GM21529 (cell line): ENCODE results near the gene WFIKKN1.

ENCODE experiments used
- ATAC-seq: cut with Tn5 transposase; IDR thresholded peaks from one replicate; pipeline ENCODE4 v1.9.1; 2021; ENCODE audit not compliant: unreplicated experiment

Gene WFIKKN1

DNA sequence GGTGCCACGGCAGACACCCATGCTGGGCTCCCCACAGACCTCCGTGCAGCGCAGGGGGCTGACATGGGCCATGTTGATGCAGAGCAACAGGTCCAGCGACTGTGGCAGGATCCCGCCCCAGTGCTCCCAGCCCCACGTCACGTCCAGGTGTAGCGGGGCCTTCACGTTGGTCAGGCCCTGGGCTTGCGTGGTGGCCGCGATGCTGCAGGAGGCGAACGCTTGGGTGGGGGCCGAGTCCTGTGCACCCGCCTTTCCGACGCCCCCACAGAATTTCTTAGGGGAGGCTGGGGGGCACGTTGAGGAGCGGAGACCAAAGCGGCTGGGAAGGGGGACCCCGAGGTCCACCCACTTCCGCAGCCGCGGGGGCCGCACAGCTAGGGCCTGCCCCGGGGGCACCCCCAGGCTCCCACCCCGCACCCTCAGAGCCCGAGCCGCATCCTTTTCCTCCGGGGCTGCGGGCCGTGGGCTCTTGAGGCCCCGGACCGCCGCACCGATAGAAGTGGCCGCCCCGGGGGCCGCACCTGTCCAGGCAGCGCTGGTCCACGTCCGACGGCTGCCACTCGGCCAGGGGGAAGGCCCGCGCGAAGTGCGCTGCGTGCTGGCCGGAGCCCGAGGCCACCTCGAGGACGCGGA lies 4.9 kb downstream of the WFIKKN1 start:
- ATAC-seq: peak; percentile 4

DNA sequence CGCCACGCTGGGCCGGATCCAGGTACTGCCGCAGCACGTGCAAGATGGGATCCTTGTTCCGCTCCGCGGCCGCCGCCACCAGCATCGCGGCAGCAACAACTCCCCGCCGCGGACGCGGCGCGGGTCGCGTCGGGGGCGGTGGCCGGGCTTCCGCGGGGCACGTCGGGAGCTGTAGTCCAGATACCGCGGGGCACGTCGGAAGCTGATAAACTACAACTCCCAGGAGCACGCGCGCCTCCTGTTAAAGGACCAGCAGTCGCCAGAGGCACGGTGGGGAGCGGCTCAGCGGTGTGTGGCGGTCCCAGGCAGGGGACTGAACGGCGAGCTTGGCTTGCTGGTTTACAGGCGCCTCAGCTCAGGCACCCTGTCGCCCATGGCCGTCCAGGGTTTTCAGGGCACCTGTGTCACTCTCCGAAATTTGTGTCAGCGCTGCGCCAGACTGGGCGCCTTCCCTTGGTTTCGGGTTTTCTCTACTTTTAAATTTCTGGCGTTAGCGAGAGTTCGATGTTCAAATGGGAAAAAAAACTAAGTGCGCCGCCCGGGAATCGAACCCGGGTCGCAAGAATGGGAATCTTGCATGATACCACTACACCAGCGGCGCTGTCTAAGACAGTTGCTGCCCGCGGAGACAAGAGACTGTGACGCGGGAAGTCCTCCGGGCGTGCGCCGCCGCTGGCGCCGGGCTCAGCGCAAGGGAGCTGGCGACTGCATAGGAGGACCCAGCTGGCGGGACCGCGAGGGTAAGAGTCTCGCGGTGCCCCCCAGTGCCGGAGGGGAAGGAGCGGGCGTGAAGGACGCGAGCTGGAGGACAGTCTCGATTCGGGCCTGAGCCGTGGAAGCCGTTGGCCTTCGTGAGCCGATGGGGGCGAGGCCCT lies 5.7 kb downstream of the WFIKKN1 start, which contains the start of gene METTL26:
Gene METTL26 (minus strand): TSS at position 100 of the 875 bp plus-strand sequence. CDS start 15 bp downstream, at position 85.
- ATAC-seq: peak; percentile 72

DNA sequence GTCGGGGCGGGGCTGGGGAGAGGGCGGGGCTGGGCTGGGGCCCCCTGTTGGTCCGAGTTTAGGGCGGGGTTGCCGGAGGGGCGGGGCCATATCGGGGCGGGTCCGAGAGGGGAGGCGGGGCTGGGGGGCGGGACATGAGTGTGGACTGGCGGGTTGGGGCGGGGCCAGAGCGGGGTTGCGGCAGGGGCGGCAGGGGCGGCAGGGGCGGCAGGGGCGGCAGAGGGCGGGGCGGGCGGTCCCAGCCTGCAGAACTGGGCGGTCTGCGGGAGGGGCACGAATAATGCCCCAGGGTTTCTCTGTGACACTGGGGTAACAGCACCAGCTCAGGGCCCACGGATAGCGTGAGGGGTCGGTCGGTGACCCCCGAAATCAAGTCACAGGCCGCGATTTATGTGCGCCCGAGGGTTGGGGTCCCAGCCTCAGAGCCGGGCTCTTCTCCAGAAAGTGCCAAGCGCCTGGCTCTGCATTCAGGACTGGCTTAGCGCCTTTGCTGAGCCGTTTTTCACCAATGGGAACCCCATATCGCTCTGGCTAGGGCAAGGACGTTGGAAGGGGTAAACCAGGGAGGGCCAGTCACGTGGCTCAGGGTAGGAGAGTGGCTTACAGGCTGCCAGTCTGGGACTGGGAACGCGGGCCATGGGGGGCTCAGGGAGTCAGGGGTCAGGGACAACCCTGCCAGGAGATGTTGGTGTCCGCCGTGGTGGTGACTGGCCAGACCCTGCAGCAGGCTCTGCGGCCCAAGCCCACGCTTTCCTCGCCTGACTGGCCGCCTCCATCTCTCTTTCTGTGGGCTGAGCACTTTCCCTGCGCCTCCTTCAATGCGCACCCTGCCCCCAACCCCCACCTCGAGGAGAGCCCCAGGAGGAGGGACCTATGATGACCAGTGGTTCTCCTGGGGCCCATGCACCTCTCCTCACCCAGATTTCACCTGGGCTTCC lies 6.6 kb downstream of the WFIKKN1 start:
- no peak for ATAC-seq

DNA sequence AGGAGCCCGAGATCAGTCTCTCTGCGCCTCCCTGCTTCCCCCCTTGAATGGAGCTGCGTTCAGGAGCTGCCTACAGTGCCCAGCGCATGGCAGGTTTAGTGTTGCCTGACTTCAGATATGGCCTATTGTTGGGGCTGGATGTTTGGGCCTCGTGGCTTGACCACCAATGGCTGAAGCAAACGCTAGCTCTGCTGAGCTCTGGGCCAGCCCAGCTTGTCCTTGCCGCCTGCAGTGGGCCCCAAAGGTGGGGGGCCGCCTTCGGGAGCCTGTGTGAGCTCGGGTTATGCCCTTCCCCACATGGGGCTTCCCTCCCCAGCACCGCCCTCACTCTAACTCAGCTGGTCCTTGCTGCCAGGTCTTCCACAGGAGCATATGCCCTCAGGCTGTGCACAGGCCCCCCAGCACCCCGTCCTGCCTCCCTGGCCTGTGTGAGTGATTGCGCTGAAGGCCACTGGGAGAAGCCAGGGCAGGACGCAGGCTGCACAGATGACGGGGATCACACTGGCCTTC lies 7.3 kb downstream of the WFIKKN1 start:
- ATAC-seq: no peak

DNA sequence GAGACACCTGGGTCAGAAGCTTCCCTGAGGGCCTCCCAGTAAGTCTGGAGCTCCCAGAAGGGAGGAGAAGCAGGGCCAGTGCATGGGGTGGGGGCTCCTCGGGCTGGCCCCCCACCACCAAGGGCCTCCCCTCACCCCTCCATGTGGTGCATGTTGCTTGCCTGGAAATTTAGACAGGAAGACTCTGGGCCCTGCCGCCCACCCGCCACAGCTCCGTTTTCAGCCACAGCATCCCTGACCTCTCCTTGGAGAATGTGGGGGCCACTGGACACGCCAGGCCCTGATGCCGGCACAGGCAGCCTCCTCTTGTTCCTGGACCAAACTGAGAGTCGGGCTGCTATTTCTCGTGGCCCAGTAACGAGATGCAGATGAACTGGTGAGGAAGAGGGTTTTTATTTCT lies 8.1 kb downstream of the WFIKKN1 start:
- ATAC-seq: no peak

DNA sequence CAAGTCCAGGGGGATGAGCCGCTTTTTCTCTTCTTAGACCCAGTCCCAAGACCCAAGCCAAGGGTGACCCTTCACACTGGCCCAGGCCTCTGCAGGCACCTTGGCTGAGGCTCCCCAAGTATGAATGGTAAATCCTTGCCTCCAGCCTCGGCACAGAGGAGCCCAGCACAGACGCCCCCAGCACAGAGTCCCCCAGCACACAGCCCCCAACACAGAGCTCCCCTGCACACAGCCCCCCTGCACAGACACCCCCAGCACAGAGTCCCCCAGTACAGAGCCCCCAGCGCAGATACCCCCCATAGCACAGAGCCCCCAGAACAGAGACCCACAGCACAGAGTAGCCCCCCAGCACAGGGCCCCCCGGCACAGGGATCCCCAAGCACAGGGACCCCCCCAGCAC lies 9.8 kb downstream of the WFIKKN1 start:
- no peak for ATAC-seq

DNA sequence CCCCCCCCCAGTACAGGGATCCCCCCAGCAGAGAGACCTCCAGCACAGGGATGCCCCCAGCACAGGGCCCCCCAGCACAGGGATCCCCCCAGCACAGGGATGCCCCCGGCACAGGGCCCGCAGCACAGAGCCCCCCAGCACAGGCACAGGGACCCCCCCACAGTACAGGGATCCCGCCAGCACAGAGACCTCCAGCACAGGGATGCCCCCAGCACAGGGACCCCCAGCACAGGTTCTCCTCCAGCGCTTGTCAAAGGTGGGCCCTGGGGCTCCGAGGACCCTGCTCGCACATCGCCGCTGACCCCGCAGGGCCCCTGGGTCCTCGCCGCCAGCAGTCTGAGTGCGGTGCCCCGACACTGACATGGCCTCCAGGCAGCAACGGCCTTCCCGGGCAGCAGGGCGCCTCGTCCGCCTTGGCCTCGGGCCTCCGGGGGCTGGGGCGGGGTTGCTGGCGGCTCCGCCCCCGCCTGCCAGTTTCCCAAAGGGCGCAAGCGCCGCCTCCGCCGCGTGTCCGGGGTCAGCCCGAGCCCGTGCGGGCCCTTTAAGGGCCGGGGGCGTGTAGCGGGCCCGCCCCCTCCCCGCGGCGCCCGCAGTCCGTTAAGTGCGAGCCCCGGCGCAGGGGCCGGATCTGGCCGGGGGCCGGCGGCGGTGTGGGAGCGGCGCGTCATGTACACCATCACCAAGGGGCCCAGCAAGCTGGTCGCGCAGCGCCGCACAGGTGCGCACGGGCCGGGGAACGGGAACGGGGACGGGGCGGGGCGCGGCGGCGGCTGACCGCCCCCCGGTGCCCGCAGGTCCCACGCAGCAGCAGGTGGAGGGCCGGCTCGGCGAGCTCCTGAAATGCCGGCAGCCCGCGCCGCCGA lies 10.8 kb downstream of the WFIKKN1 start, which contains the start of gene MCRIP2:
Gene MCRIP2 (plus strand): TSS at position 503 of the 863 bp plus-strand sequence. CDS start 164 bp downstream, at position 667.
- peak; percentile 51 for ATAC-seq

DNA sequence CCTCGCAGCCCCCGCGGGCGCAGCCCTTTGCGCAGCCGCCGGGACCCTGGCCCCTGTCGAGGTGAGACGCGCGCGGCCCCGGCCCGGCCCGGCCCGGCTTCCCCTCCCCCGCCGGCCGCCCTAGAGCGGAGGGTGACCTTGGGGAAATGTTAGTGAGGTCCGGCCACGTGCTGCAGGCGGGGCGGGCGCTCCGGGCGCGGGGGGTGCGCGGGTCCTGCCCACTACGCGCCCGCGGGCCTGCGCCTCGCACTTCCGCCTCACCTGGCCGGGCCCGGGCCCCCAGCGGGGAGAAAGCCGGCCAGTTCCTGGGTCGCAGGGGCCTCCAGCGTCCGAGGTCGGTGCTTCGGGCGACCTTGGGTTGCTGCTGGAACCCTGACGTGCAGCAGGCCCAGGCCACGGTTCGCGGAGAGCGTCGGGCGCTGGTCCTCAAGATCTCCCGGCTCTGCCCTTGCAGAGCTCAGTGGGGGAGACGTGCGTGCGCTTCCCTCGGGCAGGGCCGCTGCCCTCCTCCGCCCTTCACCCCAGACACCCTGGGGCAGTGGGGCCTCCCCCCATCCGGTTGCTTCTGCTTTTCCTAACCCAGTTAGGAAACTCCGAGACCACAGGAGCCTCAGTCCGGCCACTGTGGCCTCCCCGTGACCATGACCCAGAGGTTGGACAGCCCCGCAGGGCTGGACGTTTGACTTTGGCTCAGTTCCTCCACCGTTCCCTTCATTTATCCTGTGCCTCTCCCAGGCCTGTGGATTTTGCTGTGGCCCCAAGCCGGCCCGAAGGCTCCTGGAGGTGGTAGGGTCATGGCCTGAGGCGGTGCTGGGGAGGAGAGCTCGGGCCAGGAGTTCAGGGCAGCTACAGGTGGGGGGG lies 11.6 kb downstream of the WFIKKN1 start:
- peak; percentile 38 for ATAC-seq

DNA sequence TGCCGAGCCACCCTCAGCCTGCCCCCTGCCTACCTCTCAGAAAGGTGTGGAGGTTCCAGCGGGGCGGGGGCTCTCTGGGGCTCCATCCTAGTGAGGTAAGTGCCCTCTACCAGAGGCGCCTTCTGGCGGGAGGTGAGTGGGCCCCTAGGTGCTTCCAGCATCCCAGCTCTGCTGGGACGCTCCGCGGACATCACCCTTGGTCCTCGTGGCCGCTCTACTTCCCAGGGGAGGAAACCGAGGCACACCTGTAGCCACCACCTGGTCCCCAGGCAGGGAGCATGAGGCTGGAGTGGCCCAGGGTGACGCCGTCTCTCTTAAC lies 12.2 kb downstream of the WFIKKN1 start:
- no peak for ATAC-seq

DNA sequence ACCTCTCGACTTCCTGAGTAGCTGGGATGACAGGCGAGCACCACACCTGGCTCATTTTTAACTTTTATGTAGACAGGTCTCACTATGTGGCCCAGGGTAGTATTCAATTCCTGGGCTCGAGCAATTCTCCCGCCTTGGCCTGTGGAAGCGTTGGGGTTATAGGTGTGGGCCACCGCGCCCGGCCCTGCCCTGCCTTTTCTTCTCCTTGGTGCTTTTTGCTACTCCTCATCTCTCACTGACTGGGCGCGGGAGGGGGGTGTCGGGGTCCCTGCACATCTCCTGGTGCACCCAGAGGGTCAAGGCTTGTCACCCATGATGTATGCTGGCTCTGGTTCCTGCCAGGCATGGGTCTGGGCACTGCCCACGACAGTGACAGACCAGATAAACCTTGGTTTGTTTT lies 13.8 kb downstream of the WFIKKN1 start:
- ATAC-seq: no peak

DNA sequence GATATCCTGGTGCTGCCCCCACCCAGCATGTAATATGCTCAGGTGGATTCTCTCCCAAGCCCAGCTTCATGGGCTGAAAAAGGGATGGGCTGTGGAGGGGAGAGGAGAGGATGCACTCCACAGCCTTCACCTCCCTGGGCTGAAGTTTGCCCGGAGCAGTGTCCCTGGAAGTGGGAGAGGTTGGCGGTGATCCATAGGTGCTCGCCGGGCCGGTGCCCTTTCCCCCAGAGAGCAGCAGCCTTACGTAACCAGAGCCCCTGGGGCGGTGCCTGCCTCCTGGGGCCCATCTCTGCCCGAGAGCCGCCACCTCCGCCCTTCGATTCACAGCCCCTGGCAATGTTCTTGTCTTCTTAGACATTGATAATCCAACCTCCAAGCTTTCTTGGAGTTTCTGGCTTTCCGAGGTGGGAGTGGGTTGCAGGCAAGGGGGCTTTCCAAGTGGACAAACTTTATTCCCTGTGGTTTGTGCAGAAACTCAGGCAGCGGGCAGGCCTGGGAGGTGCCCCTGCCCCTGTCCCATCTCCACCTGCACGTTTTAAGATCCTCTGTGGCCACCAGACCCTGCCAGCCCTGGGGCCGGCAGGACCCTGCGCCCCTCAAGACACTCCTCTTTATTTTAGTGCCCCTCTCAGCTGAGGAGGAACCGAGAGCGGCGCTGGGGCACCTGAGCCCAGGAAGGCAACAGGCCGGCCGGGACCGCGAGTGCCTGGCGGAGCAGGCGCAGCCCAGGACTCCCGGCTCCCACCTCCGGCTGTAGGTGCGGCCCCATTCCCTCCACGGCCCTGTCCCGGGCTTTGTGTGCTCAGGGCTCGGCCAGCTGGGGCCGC lies 15.3 kb downstream of the WFIKKN1 start:
- no peak for ATAC-seq

DNA sequence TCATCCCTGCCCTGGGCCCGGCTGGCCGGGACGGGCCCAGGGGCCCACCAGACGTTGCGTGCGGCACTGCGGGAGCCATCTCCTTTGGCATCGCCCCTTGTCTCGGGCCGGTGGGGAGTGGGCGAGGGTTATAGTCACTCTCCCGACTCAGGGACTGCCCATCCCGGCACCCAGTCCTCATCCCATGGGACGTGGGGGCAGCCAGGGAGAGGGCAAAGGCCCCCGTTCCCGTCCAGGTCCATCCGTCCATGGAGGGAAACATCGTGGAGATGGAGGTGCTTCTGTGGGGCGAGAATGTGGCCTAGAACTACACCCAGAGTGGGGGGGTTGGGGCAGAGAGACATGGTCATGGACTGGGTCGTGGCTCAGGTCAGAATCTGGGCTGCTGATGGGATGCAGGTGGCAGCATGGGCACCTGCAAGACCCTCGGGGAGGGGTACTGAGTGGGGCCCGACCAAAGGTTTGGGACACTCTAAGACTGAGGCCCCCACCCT lies 15.9 kb downstream of the WFIKKN1 start:
- no peak for ATAC-seq

DNA sequence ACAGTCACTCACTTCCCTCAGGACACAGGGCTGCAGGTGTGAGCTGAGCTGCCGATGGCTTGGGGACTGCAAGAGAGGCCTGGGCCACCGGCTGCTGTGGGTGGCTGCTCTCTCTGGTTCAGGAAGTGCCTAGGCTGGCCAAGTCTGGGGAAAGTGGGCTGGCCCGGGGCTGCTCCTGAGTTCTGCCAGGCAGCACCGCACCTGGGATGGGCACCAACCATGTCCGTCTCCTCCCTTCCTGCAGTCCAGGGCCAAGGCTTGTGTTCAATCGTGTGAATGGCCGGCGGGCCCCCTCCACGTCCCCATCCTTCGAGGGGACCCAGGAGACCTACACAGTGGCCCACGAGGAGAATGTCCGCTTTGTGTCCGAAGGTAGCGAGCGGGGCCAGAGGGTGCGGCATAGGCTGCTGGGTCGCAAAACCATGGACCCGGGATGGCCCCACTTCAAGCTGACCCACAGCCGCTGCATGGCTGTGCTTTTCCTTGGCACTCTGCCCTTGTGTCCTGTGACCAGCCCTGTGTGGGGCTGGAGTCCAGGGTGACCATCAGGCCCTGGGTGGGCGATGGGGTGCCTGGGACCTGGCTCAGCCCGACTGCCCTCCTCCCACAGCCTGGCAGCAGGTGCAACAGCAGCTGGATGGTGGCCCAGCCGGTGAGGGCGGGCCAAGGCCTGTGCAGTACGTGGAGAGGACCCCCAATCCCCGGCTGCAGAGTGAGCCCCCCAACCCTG lies 16.6 kb downstream of the WFIKKN1 start:
- no peak for ATAC-seq

DNA sequence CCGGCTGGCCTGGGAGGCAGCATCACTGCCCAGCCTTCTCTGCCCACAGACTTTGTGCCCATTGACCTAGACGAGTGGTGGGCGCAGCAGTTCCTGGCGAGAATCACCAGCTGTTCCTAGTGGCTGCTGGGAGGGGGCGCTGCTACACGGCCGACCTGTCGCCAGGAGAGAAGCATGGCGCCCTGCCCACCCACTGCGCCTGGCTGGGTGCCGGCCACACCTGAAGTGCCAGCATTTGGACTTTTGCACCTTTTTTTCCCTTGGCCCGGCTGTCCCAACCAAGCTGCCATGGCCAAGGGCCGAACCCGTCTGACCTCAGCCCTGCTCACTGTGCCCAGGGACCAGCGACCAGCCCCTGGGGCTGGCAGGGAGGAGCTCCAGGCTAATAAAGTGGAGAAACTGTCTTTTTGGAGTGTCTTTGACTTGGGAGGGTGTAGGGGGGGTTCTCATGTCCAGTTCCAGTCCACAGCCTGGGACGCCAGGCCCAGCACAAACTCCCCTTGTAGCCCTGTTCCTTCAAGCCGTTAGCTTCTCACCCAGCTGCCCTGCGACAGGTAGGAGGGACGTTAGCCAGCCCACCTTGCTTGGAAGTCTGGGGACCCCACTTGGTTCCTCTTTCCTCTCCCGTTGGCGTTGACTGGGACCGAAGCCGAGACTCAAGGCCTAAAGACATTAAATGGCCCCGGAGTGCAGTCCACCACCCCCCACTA lies 17.4 kb downstream of the WFIKKN1 start:
- peak; percentile 1 for ATAC-seq

DNA sequence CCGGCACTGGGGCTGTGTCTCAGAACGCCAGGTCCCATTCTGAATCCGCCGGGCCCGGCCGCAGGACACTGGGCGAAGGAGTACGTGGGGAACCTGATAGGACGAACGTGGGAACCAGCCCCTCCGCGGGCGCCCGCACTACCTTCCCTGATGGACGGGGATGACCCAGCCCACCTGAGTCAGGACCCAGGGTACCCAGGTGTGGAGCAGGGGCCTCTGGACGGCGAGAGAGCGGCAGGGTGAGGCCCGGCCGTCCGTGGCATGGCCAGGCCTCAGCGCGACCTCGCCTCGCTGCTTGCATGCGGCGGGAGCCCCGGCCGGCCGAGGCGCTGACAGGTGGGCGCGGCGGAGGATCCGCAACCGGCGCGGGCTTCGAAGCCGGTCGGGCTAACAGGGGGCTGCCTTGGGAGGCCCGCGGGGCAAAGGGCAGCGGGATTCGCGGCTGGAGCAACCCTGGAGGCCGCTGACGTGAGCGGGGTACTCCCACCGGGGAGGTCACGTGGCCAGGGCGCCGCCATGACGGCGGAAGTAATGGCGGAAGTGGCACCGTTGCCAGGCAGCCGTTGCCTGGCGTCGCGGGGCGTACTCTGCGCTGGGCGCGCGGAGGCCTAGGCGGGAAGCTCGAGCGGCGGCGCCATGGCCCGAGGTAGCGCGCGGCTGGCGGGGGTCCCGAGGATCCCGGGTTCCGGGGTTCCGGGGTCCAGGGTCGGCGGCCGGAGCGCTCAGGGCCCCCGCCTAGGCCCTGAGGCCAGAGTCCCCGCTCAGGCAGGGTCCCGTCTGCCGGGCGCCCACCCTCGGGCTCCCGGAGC lies 18.2 kb downstream of the WFIKKN1 start, which contains the start of gene WDR90:
Gene WDR90 (plus strand): TSS at position 585 of the 809 bp plus-strand sequence. CDS start 52 bp downstream, at position 637.
- ATAC-seq: peak; percentile 62

DNA sequence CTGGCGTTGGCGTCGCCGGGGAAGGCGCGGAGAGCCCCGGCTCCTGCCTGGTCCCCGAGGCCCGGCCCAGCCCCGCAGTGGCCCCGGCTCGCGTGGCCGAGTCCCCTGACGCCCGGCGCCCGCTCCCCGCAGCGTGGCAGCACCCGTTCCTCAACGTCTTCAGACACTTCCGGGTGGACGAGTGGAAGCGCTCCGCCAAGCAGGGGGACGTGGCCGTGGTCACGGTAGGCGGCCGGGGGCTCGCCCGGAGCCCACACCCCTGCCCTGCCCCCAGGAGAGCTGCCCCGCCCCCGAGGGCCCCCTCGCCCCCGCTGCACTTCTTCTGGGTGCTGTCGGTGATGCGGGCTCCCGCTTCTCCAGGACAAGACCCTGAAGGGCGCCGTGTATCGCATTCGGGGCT lies 18.8 kb downstream of the WFIKKN1 start:
- ATAC-seq: peak; percentile 7
